ENCODE measurements around the gene SNRNP200.

The SNRNP200 gene

DNA sequence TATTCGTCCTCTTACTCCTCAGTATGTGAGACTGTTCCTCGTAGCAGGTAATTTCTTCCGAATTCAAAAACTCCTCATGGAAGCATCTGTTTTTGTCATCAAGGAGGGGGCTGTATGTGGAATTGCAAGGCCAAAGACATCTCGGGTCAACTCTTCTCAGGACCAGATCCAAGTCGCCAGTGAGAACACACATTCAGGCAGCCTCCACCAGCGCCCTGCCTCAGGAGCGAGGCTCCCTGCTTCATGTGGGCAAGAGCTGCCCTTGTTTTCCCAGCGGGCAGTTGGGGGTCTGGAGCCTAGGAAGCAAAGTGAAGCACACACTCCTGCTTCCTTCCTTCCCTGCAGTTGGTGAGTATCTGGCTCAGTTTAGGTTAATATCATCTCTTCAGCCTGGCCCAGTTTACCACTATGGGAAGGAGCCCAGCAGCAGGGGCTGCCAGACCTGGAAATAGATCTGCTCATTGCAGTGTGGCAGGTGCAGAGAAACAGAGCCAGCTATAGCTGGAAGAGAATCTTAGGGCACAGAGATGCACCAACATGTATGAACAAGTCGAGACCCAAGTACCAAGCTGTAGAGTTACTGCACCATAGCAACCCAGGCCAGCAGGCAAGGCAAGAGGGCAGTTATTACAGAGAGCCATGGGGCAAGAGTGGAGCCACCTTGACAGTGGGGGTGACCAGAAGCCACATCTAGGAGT is 64.9 kb downstream of the SNRNP200 start:
- DNase-seq (ENCODE audit: low read depth in 2 of 2): no peak
- no peak for TF ChIP-seq CTCF (IDR thresholded peaks at IDR 0.05; ENCODE audit: low read depth, low read length)
- no peak overlapping the region for H3K4me3 ChIP-seq (replicated peaks in 1 of 2; ENCODE audit: low read depth in 2 of 2, low read length in 2 of 2)

GRCh38 chr2:96239745-96240264 is 65.5 kb downstream of the SNRNP200 start:
- no peak for TF ChIP-seq CTCF (IDR thresholded peaks at IDR 0.05; ENCODE audit: low read depth, low read length)
- H3K4me3 ChIP-seq (replicated peaks in 1 of 2; ENCODE audit: low read depth in 2 of 2, low read length in 2 of 2): no peak overlapping the region
- no peak for DNase-seq (ENCODE audit: low read depth in 2 of 2)

GRCh38 chr2:96239091-96239490 is 66.3 kb downstream of the SNRNP200 start:
- no peak for TF ChIP-seq CTCF (IDR thresholded peaks at IDR 0.05; ENCODE audit: low read depth, low read length)
- H3K4me3 ChIP-seq (replicated peaks in 1 of 2; ENCODE audit: low read depth in 2 of 2, low read length in 2 of 2): no peak overlapping the region
- DNase-seq (ENCODE audit: low read depth in 2 of 2): no peak

GRCh38 chr2:96238266-96238665 is 67.1 kb downstream of the SNRNP200 start:
- no peak for DNase-seq (ENCODE audit: low read depth in 2 of 2)
- TF ChIP-seq CTCF (IDR thresholded peaks at IDR 0.05; ENCODE audit: low read depth, low read length): no peak

DNA sequence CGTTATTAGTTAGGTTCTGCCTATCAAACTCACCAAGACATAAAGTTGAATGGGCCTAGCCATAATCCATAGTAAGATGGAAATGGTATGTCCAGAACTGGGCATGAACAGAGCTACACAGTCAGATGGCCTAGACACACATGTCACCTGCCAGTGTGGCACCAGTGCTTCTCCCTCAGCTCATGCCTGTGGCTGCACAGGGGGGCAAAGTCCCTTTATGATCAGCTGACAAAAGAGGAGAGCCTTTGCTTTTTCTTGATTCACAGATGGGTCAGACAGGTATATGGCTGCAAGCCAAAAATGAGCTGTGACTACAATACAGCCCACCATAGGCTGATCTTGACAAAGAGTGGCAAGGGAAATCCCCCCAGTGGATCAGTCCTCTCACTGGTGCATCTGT is 68.5 kb downstream of the SNRNP200 start:
- no peak overlapping the region for H3K4me3 ChIP-seq (replicated peaks in 1 of 2; ENCODE audit: low read depth in 2 of 2, low read length in 2 of 2)
- TF ChIP-seq CTCF (IDR thresholded peaks at IDR 0.05; ENCODE audit: low read depth, low read length): no peak
- DNase-seq (ENCODE audit: low read depth in 2 of 2): no peak

More at GRCh38 chr2:96238266-96238665, 67.1 kb downstream of the SNRNP200 start:
- H3K4me3 ChIP-seq (replicated peaks in 1 of 2; ENCODE audit: low read depth in 2 of 2, low read length in 2 of 2): no peak overlapping the region

DNA sequence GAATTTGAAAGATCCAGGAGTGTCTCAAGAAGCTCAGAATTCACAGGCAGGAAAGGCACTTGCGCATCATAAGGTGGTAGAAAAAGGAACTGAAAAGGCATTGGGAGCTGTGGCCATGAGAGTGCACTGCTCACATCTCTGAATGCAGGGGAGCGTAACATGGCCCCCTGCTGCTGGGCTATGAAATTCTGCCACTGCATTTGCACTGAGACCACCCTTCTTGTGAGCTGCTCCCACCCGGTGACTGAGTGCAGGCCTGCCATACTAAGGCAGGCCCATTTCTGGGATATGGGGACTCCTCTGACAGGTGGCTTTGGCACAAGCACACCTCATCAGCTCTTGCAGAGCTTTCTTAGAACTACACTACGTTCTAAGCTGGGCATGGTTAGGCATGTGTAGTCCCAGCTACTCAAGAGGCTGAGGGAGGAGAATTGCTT is 71.4 kb downstream of the SNRNP200 start:
- no peak for TF ChIP-seq CTCF (IDR thresholded peaks at IDR 0.05; ENCODE audit: low read depth, low read length)
- DNase-seq (ENCODE audit: low read depth in 2 of 2): no peak
- no peak overlapping the region for H3K4me3 ChIP-seq (replicated peaks in 1 of 2; ENCODE audit: low read depth in 2 of 2, low read length in 2 of 2)
